ENCODE results near the gene KCTD18.

KCTD18 gene

DNA sequence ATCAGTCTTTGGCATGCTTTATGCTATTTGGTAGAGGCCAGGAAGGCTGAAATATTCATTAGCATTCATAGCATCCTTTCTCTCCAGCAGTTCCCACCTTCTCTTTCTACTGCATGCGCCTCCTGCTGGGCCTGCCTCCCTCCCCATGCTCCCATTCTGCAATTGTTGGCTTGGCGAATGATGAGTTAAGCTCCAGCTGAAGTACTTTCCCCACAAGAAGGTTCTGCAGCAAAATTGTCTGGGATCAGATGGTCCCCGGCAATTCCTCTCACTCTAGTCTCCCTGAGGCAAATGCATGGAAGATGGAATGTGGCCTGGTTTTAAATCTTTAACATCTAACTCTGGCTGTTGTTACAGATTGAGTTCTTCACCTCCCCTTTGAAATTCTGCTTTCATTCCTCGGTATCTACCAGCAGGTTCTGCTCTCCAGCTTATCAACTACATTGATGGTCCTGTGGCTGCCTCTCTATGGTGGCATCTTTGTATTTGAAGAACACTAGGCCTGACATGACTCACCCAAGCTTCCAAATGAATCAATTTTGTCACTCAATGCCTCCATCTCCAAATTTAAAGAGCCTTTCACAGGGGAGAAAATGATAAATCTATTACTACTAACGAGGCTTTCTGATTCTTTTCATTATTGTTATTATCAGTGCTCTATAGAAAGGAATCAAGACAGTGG, 55.9 kb downstream of the KCTD18 start:
- DNase-seq: no peak

DNA sequence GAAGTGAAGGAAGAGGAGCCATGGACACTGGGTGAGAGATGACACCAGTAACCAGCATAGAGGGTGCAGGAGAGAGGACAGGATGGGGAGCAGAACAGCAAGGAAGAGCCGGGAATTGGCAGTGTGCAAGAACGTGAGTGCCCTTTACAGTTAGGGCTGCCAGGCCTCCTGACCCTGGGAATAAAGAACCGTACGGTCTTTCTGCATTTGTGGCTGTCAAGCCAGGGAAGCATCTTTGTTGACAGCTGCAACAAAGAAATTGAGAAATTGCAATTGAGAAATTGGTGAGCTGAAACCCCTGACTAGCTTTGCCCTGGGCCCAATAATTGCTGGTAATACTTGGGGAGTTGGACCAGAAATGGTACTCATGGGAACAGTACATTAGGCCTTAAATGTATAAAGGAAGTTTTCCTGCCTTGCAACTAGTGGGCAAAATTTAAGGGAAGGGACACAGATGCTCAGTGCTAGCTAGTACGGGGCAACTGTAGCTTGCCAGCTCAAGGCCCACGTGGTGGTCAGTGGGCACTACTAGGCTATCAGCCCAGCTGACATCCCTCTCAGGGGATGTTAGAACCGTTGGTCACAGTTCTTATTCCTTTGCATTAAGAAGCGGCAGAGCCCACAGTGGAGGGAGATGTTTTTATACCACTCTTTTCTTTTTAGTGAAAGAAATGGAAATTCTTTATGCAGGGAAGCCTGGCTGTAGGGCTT, 56.6 kb downstream of the KCTD18 start:
- DNase-seq: no peak

DNA sequence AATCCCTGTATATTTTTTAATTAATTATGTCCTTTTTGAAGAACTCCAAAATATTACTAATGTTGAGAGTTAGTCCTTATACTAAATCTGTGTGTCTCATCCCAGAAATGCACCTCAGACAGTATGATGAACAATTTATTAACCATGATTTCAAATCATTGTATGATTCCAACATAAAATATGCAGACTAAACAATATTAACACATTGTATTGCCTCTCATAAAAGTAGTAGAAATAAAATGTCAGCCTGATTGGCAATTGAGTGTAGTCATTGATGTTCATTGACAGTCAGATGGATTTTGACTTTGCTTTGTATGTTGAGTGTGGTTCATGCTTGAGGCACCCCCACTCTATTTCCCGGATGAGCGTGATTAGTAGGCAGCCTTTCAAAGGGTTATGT, 57.5 kb downstream of the KCTD18 start:
- DNase-seq: no peak

DNA sequence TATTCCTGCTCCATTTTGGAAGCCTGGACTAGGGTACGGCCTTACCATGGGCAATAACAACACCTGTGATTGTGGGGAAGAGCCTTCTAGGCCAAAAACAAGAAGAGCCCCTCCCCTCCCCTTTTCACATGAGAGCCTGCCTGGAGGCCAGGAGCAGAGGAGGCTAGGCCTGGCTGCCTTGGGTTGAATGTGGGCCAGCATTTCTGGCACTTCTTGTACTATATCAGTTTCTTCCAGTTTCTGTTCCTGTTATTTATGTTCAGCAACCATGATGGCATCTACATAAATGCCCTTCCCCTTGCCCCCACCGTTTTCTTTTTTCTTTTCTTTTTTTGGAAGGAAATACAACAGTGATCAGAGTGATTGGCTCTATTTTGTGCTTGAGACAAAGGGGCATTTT, 58.4 kb downstream of the KCTD18 start:
- no peak for DNase-seq

DNA sequence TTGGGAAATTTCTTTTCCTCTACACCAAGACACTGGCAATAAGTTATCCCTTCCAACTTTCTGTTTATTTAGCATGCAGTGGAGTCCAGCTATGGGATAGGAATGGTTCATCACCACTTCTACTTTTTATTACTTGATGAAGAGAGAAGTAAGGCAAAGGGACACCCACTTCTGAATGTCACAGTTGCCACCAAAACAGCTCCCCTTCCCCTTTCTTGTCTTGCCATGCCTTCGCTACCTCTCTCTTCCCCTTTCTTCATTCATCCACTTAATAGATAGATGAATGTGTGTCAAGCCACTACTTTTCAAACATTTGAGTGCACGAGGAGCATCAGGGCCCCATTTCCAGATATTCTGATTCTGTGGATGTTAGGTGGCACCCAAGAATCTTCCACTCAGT, 59.6 kb downstream of the KCTD18 start:
- no peak for DNase-seq

DNA sequence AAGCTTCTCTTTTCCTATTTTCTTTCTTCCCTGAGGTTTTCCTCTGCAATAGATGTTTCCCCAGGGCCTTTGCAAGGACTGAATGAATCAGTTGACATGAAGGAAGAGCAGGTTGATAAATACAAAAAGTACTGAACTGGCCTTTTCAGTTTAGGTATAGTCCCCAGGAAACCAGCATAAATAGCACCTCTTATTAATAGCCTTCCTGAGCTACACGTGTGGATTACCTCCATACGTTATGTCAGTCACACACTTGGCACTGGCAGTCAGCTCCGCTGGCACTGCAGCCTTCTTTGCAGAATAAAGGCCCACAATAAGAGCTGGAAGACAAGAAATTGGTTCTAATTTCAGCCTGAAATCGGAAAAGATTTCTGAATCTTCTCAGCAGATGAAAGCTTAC, 60.7 kb downstream of the KCTD18 start:
- DNase-seq: no peak

DNA sequence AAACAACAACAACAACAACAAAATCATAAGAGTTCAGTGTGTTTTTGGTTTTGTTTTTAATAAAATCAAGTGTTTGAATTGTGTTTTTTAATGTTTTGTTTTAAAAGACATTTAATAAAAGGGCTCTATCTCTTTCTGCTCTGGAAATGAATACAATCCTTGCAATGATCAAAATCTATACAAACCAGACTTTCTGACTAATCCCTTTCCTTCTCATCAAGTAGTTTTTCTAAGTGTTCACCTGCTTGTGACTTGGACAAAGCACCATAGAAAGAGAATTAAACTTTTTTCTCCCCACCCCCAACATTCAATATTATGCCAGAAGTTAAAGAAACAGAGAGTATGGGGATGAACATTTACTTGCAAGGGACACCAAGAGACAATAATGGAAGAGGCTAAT, 61.4 kb downstream of the KCTD18 start:
- DNase-seq: no peak

DNA sequence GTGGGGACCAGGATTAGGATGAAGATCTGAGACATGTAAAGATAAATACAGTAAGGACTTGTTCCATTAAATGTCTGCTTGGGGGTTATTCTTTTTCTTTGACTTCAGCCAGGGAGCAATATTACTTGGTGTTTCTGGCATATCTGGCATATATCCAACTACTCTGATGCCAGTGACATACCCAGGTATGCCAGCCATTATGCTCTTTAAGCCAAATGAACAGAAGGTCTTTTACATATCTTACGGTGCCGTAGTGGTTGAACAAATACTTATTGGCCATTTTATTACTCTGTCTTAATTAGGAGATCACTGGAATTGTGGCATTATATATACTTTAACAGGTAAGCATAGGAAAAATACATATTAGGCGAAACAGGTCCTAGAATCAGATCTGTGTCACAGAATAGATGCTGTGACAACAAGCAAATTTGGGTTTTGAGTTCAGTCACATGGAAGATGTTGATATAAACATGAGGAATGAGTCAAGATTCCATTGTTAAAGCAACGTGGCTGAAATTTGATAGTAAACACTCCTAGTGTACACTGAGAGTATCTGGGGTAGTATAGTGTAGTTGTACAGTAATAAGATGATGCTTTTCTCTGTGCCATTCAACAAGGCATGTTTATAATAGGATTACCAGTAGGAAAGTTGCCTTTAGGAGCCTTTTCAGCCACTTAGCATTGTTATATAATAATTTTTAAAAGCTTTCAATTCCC, 62.6 kb downstream of the KCTD18 start:
- DNase-seq: no peak

DNA sequence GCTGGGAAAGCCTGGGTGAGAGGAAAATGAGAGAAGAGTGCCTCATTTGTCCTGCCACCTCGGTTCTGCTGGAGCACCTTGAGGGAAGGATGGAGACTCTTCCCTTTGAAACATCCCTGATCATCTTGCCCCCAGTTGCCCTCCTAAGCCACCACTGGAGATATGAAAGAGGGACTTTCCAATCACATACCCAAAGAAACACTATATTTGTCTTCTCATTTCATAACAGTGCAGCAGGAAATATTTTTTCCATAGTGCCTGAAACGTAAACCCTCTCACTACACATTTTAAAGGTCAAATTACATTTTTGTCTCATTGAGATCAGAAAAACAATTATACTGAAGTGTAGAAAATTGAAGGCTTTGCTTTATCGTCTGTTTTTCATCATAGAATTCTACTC, 63.3 kb downstream of the KCTD18 start:
- no peak for DNase-seq

DNA sequence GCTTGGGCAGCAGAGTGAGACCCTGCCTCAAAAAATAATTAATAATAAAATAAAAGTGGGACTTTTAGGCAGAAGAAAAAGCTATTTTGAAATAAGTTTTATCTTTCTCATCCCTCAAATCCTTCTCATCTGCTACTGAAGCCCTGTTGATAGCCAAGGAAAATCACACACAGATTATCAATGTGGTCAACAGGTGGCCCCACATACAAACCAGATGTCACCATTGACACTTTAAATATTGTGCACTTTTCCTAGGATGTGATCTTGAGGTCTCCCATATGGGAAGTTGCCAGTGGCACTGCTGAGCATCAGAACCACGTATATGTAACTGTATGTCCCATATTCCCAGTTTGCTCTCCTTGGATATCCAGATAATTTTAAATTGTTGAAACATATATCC, 64.6 kb downstream of the KCTD18 start:
- no peak for DNase-seq

DNA sequence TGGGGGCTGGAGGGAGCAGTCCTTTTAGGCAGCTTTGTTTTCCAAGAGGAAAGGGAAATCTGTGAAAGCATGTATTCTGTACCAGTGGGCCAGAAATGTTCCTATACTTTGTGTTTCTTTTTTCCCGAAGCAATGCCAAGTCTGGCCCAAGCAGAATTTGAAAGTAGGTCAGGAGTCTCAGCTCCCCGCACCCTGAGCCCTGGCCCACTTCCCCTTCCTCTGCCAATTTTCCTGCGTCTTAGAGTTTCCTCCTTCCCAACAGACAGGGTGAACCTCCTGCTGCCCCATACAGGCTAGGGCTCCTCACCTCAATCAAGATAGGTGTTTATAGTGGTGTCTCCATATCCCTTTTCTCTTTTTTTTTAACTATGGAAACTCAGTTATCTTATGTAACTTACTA, 65.3 kb downstream of the KCTD18 start:
- DNase-seq: no peak

DNA sequence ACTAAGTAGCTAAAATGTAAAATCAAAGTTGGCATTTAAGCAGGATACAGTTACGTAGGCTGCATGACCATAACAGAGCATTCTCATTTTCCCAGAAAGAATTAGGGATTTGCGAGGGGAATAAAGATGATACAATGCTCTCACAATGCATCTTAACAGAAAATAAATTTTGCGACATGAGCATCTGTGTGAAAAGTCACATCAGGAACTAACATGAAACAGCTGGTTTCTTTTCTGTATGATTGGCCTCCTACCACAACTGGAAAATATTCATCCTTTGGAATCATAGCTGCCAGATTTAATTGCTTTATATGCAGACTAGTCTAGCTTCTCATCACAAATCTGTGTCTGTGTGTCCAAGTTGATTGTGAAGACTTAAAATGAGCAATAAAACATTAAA, 66.0 kb downstream of the KCTD18 start:
- no peak for DNase-seq

DNA sequence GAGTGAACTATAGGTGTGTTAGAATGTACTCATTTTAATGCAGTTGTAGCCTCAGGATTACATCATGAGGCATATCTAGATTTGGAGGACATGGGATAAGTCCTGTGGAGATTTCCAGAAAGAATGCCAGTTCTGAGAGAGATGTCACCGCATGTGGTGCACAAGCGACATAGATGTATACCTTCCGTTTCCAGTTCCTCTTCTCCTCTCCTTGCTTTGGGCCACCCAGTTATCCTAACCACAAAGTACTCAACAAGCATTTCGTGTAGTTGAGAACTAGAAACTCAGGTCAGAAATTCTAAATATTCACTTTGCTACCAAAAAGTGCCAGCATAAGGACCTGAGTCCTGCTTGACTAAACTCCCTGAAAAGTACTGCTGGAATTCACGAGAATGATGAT, 66.5 kb downstream of the KCTD18 start:
- no peak for DNase-seq

DNA sequence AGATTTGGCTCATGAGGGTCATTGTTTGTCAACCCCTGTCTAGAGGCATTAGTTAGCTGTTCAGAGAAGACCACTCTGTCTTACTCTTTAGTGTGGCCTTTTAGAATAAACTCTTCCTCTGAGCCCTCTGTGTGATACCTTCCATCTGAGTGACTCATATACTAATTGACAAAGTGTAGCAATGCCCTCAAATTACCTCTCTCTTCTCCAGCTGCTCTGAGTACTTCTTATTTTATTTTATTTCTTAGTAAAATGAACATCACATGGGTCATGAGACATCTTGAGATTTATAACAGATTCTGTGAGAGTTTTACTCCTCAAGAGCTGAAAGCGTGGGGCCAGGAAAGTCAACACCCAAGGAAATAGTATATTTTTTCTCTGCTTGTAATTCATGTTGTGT, 67.4 kb downstream of the KCTD18 start:
- no peak for DNase-seq

DNA sequence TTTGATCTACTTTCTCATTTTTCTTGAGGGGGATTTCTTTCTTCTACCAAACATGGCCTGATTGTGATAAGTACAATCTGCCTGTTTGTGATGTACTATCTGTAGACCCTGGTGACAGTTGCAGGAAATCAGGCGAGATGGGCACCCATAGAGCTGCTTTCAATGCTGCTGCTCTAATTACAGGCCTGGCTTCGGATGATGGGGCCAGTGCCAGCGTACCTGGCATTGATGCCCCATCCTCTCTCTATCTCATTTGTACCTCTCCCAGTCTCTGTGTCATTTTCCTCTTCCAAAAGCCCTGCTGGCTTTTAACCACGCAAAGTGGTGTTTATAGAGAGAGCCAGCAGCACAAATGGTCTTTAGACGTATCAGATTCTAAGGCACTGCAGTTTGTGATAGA, 69.9 kb downstream of the KCTD18 start:
- DNase-seq: no peak

All from right forelimb (tissue), 1 donor.